Fibroblast of villous mesenchyme (primary cell): Measurements from ENCODE around the gene DNHD1. TPM values are rescaled to one million over a fixed set of nuclear protein-coding genes. Genes with fewer than 3 reads are reported as not detected.

Experiments used
- DNase-seq: peaks from one replicate; pipeline ENCODE4 v3.0.0-alpha.2; 2010; ENCODE audit warnings: low read depth
- H3K4me3 ChIP-seq: 2 replicates; pipeline ENCODE4 v1.5.1; 2011; ENCODE audit warnings: low read depth, mild to moderate bottlenecking, low read length
- CTCF ChIP-seq: IDR thresholded peaks from 2 replicates; pipeline ENCODE4 v1.5.1; 2012; ENCODE audit warnings: low read depth, mild to moderate bottlenecking, low read length; ENCODE audit not compliant: insufficient read depth
- total RNA-seq: library from RNA; depleted of rRNA; stranded (reverse); fragments of >200 nt; gene quantifications from 2 replicates; pipeline ENCODE4 v1.2.3, GENCODE V29; 2012

Gene DNHD1
- total RNA-seq, 1 donor, result 7.3 TPM

GRCh38 chr11:6612213-6613041 is 115.3 kb downstream of the DNHD1 start, which contains the start of gene TAF10:
Gene TAF10 (minus strand): TSS chr11:6612216. CDS start chr11:6612189, 27 bp downstream.
- peak within 1 kb of the TSS; percentile 77 for H3K4me3 ChIP-seq
- DNase-seq, result peak; percentile 98
- TF ChIP-seq CTCF, result peak; percentile 50

- H3K4me3 ChIP-seq, result no peak overlapping the region
- DNase-seq, result no peak
- TF ChIP-seq CTCF, result no peak
Measured at GRCh38 chr11:6613496-6613895, 116.4 kb downstream of the DNHD1 start.

- no peak for DNase-seq
- TF ChIP-seq CTCF, result no peak
- no peak overlapping the region for H3K4me3 ChIP-seq
Measured at GRCh38 chr11:6614446-6614845, 117.4 kb downstream of the DNHD1 start.

- TF ChIP-seq CTCF, result no peak
- DNase-seq, result no peak
- no peak overlapping the region for H3K4me3 ChIP-seq
Measured at GRCh38 chr11:6615046-6615445, 118.0 kb downstream of the DNHD1 start.

GRCh38 chr11:6615882-6616585 is 119.0 kb downstream of the DNHD1 start:
- no peak for TF ChIP-seq CTCF
- no peak overlapping the region for H3K4me3 ChIP-seq
- DNase-seq, result no peak

- TF ChIP-seq CTCF, result no peak
- no peak for DNase-seq
- no peak overlapping the region for H3K4me3 ChIP-seq
Measured at GRCh38 chr11:6616596-6617250, 119.6 kb downstream of the DNHD1 start.
